Muscle of arm (tissue), 14 donors: ENCODE measurements around the gene KCNC2. TPM values are rescaled to one million over a fixed set of nuclear protein-coding genes. Genes with fewer than 3 reads are reported as not detected.
"Not testable (repeated sequence)": the region's sequence is repeated elsewhere in the genome, so short reads cannot be mapped to it uniquely, and the experiment has no call there.

Experiments
- DNase-seq: peaks from one replicate; pipeline ENCODE4 v3.0.0-alpha.2; 2013
- long read RNA-seq, 11 donors: transcript quantifications; one replicate each; lab custom pipeline, GENCODE V29; 2026
- polyA plus RNA-seq, 12 donors: library from polyadenylated mRNA; unstranded; fragments of 120-200 nt; gene quantifications; one replicate each; pipeline ENCODE4 v1.2.1, GENCODE V29; 2013; ENCODE audit not compliant: insufficient read length in 12 of 12

KCNC2 gene
- polyA plus RNA-seq: under 1 TPM in 10 of 12 donors, not detected in 2; 0.18 to 0.82 (median 0.51) TPM
- long read RNA-seq, donor 1: 0 reads
- long read RNA-seq, donor 2: 0 reads
- long read RNA-seq, donor 3: 0 reads
- long read RNA-seq, donor 4: 0 reads
- long read RNA-seq, donor 5: 0 reads
- long read RNA-seq, donor 6: 0 reads
- long read RNA-seq, donor 7: 0 reads
- long read RNA-seq, donor 8: 0 reads
- long read RNA-seq, donor 9: 0 reads
- long read RNA-seq, donor 10: 0 reads
- long read RNA-seq, donor 11: 0 reads

DNA sequence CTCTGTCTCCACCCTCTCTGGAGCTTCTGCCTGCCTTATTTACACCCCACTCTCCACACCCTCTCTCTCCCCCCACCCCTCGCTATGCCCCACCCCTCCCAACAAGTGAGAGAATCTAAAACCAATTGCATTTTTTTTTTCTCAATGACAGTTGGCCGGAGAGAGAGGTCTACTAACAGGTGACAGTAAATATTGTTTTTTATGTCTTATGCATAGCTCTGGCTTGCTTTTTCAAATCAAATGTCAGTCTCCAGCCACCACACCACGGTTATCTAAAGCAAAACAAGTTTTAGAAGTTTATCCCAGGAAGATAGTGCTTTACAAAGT, at the start of gene KCNC2:
Gene KCNC2 (minus strand): TSS at position 28 of the 327 bp plus-strand sequence.
- DNase-seq: no peak

DNA sequence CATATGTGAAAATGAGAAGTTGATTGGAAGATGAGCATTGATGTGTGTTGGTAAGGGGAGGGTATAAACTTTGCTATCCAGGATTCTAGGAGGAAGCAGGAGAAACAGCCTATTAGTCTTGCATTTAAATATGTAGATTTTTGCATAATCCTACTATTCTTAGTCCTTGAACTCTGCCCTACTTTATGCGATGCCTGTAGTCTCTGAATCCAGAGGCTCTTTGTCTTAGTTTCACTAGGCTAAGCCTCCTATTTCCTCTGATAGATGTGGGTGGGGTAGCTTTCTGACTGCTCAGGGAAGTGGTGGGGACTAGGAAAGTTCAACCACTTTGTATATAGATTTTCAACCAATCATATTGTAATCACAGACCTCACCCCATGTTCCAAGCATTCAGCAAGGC, 49.5 kb upstream of the KCNC2 start:
- DNase-seq: no peak

DNA sequence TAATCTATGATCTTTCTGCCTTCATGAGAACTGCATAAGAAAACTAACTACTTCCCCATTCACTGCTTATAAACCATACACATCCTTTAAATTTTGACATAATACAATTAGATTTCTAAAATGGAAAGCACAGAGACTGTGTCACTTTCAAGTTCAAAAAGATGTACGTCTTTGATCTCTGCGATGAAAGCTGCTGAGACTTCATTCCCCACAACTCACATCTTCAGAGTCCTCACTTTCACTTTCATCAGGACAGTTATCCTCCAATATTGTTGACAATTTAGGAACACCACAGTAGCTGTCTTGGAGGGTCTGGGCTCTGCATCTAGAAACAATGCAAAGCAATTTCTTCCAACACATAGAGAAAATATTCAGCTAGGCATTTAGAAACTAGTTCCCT, 47.9 kb upstream of the KCNC2 start:
- DNase-seq: no peak

DNA sequence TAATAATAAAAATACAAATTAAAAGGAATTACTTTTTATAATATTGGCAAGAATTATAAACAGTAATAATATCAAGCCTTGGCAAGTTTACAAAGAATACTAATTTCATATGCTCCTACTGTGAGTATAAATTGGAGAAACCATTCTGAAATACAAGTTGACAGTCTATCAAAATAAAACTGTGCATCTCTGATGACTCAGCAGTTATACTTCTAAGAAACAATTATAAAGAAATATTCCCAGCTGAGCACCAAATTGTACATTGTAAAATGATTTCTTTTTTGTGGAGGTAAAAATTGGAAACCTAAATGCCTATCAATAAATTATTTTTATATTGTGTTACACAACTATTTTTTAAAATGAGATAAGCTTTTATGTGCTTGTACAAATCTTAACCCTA, 35.5 kb upstream of the KCNC2 start:
- DNase-seq: no peak

DNA sequence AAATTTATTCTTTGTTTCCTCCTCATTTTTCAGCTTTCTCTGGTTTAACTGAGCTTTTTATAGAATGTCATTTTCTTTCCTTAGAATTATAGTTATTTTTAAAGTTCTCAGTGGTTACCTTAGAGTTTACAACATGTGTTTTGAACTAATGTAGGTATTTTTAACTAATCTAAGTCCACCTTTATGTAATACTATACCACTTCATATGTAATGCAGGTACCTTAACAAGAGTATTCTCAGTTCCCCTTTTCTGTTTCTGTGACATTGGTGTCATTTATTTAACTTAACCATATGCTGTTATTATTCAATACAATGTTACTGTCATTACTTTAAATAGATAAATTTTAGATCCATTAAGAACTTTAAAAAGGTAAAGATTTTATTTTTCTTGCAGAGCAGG, 30.3 kb upstream of the KCNC2 start:
- DNase-seq: no peak

DNA sequence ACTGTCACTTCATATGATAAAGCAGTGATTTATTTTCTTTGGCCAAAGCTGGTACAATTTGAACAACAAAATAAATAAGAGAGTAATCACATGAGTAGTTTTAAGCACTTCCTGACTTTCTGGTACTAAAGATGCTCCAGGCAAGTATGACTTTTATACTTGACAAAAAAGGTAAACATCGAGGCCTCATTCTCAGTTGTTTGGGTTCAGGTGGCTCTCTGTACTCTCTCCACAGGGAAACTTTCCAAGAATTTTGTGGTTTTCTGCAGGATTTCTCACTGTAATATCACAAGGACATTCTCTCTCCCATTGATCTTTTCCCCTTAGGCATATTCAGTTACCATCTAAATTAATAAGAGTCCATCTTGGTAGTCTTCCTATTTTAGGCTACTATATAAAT, 26.6 kb upstream of the KCNC2 start:
- no peak for DNase-seq

DNA sequence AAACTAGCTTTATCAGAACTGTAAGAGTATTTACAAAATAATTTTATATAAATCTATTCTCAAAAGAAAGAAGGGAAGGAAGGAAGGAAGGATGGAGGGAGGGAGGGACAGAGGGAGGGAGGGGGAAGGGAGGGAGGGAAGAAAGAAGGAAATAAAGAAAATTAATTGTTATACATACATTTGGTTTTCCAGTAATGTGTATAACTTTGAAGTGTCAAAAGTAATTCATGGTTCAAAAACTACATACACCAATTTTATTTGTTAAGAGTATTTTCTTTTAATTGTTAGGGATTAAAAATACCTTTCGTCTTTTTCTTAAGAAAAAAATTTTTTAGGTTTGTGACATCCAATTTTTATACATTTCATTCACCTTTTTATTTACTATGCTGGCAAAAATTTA, 17.5 kb upstream of the KCNC2 start:
- no peak for DNase-seq

DNA sequence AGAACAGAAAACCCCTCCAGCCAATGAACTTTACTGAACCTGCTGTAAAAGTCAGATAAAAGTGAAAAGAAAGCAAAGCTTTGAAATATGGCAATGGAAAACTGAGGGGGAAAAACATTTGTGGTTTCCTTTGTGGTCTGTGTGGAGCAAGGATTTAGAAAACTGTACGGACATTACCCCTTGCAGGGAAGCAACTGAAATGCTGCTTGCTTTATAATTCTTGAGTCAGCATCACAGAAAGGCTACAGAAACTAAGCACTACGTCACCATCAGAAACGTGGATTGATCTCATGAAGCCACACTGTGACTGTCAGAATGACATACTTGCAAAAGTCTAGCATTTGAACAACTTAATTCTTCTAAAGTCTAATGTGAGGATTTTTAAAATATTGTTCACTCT, 2.4 kb upstream of the KCNC2 start:
- DNase-seq: no peak

DNA sequence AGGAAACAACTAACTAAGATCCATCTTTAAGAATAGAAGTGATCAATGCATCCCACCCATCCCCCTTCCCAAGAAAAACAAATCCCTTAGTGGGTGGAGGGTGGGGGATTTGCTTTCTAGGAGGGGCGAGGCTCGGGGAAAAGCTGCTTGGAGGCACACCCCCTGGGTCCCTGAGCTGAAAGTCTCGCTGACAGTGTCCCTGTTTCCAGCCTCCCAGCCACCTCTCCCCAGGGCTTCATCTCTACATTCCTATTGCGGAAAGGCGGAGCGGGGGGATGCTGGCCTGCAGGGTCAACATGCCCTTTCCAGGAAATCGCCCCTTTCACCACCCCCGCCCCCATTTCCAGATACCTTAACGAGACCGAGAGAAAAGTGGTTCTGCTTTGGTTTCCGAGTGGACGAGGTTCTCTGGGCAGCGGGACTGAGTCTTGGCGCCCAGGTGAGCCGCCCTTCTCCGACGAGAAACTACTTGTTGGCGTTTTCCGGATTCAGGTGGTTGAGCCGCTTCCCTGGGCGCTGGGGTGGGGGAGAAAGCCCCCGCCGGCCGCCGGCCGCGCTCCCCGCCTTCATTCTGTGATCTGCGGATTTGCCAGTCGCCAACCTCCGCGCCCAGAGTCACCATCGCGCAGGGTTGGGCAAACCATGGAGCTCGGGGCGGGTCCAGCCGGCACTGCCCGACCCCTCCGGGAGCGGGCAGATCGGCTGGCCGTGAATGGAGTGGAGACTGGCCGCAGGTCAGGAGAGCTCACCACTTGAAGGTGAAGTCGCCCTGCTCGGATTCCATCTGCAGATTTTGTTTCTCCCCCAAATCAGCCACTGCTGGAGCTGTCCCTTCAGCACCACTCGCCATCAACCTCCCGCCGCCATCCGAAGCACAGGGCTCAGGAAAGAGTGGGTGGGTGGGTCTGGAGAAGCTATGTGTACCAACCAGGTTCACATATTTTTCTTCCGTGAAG, 505 bp downstream of the KCNC2 start:
- peak; percentile 16 for DNase-seq

DNA sequence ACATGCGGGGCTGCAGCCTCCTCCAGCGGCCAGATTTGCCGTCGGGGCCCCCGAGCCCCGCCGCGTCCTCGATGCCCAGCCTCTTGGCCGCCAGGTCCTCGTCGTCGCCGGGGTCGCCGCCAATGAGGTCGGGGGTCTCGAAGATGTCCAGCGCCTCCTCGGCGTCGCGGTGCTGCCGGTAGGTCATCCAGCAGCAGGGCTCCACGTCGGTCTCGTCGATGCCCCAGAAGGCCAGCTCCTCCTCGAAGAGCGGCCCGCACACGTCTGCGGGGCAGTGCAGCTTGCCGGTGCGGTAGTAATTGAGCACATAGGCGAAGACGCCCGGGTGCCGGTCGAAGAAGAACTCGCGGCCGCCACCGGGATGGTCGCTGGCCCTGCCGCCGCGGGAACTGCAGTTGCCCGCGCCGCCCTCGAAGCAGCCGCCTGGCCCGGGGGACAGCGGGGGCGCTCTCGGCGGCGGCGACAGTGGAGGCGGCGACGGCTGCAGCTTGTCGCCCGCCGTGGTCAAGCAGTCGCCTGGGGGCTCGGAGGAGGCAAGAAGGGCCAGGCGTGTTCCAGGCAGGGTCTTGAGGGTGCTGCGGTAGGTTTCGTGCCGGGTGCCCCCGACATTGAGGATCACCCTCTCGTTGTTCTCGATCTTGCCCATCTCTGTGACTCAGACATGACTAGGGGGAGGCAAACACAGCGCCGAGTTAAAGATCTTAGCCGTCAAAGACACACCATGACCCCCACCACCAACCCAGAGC, 2.1 kb downstream of the KCNC2 start:
- DNase-seq: no peak

DNA sequence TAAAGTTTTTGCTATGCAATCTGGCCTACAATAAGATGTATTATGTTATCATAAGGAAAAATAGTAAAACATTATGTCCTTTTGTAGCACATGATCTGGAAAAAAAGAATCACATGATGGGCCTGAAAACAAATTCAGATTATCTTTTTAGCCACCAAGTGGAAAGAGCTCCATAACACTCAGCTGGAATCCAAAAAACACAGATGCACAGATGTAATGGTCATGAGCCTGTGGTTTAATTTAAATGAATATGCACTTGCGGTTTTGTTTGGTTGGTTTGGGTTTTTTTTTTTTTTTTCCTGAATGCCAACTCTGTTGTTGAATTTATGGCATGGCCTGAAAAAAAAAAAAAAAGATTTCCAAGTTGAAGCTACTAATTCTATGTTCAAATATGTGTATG, 4.1 kb downstream of the KCNC2 start:
- DNase-seq: no peak

DNA sequence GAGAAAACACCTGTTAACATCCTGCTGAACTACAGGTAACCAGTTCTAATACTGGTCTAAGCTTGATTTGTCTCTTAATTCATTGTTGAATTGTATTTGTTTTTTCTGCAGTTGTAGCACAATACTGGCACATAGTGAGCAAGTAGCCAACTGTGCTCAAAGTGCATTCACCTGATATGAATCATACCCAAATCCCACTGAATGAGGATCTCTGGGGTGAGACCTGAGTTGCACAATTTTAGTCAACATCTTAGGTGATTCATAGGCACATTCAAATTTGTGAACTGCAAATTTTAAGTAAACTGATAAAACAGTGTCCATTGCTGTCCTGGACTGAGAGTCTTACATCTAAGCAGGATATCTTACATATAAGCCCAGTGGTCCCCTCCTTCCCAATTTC, 12.8 kb downstream of the KCNC2 start:
- DNase-seq: no peak

DNA sequence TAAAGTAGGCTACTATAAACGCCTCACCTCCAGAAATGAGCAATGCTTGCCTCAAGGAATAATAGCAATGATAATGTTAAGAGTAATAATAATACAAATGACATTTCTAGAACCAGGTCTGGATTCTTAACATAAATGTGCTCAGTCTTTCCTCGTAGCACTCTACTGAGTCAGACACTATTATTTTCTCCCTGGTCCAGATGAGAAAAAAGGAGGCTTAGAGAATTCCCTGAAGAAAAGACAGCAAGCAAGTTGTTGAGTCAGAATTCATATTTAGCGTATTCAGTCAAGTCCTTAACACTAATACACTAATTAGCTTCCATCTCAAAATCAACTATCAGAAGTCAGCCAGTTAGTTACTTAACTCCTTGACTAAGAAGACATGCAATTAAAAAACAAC, 13.2 kb downstream of the KCNC2 start:
- no peak for DNase-seq

DNA sequence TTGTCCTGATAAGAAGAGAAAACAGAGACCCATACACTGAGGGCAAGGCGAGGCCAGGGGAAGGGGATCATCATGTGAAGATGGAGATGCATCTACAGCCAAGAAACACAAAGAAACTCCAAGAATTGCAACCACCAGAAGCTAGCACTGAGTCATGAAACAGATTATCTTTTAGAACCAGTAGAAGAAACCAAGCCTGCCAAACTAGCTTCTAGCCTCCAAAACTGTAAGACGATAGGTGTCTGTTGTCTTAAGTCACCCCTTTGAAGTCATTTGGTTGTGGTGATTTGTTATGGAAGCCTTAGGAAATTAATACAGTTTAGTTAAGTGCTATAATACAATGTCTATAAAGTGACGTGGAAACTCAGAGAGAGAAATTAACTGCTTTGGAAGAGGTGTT, 15.4 kb downstream of the KCNC2 start:
- DNase-seq: no peak

DNA sequence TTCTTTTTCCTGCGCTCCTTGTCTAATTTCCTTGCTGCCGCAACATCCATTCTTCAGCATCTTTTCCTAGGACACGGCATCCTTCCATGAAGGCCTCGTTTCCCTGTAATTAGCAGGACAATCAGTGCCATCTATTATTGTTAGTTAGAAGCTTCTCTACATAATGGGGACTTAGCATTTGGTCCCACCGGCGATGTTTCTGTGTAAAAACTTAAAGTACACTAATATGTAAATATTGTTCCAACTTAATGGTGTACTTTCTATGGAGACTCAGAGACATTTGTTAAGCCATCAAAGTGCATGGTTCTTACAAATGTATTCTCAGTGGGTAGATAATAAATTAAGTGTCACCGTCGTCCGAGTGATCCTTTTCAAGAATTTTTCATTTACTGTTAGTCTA, 17.4 kb downstream of the KCNC2 start:
- DNase-seq: no peak

DNA sequence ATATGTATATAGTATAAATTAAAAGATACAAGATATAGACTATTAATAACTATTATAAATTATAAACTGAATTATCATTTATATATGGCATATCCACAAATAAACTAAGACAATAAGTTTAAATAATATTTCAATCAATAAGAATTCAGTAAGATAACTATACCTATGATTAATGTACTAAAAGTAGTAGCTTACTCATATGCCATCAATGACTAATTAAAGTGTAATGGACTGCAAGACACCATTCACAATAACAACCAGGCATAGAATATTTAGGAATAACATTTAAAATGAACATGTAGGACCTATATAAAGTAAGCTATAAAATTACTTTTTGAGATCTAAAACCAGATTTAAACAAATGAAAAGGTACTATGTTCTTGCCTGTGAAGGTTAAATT, 18.8 kb downstream of the KCNC2 start:
- DNase-seq: no peak

DNA sequence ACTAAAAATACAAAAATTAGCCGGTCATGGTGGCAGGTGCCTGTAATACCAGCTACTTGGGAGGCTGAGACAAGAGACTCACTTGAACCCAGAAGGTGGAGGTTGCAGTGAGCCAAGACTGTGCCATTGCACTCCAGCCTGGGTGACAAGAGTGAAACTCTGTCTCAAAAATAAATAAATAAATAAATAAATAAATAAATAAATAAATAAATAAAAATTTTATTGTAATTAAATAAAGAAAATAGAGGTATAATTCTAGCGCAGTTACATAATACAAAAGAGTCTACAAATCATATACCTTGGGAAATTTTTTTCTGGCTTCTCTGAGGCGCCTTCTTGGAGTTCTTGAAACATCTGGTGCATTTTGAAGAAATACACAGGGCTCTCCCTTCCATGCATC, 23.8 kb downstream of the KCNC2 start:
- not testable (repeated sequence) for DNase-seq

DNA sequence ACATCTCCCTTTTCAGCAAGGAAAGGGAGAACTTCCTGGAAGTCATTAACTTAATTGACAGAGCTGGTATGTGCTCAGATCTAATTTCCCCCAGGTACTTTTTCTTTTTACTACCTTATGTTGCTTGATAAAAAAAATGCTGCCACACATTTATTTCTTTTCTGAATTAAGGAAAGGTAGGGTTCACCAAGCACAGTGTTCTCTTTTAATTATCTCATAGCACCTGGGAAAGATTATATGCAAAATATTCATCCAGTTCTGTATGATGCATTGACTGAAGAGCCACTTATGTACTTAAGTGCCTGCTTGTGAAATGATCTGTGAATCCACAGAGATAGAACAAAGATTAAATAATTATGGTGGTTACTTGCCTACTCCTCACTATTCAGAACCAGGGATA, 25.1 kb downstream of the KCNC2 start:
- DNase-seq: no peak

DNA sequence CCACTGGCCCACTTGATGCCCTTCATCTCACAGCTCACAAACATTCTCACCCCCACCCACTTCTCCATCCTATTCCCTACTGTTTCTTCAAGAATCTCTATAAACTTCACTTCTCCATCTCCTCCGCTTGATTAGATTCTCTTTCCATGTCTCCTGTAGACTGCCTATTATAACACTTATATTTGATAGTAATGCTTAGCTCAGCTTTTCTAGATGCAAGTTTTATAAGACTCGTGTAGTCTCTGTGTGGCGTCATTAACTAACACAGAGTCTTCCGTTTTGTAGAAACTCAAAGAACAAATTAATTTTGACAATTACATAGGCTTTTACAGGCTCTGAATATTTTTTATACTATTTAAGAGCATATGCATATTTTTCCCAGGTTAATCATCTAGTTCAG, 25.7 kb downstream of the KCNC2 start:
- DNase-seq: no peak

DNA sequence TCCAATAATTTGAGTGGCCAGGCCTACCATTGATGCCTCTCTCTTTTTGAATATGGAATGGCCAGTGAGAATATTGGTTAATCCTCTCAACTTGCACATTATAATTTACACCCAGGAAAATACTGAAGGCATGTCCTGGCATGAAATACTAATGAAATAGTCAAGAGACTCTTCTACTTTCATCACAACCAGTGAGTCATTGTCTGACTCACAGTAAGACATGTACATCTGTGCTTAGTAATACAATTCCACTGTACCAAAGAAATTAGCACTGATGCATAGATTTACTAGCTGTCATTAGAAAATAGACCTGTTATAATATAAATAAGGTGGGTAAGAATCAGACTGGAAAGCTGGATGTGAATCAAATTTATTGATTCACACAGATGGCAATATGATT, 31.6 kb downstream of the KCNC2 start:
- DNase-seq: no peak

DNA sequence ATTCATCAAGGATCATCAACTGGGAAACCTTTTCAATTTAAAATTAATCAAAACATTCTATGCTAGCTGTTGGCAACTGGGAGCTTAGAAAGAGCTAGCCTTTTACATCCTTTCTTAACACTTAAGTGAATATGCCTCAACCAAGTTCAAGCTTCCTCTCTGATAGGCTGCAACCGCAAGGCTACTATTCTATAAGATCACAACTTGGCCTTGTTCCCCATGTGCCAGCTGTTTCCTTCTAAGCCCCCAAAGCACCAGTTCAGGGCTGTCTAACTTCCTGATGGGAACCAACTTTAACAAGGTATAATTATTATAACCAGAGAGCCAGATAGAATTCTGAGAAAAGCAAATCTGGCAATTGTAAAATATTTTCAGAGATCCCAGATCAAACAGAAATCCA, 37.0 kb downstream of the KCNC2 start:
- no peak for DNase-seq

DNA sequence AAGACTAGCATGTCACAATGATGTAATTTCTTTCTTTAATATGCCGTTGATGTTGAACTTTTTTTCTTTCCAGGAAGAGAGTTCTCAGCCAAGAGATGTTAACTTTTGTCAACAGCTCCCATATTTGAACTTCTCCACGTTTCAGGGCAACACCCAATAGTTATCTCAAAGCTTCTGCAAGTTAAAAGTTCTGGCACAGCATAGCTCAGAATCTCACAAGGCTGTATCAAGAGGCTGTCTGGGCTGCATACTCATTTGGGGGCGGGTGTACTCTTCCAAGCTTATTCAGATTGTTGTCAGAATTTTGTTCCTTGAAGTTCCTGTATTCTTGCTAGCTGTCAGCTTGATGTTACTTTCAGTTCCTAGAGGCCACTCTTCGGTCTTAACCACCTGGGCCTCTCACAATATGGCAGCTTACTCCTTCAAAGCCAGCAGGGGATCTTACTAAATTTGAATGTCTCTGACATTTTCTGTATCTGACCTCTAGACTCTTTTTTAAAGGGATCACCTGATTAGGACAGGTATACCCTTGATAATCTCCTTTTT, 38.9 kb downstream of the KCNC2 start:
- no peak for DNase-seq

DNA sequence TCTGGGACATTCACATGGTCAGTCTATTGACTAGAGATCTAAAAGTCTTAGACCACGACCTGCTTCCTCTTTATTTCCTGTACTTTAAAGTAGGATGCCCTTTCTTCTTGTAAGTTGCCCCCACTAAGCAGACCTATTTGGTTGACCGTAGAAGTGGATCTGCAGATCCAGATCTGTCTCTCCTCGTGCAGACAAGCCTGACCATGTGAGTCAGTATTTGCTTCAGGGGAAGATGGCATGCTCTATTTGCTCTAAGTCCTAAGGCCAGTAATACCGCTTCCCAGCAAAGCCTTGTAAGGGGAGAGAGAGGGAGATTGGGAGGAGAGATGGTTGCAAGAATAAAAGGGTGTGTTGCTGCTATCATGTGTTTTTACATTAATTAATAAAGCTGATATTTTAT, 46.8 kb downstream of the KCNC2 start:
- no peak for DNase-seq
